ENCODE data around the gene PTPN13. TPM values are rescaled to one million over a fixed set of nuclear protein-coding genes. Genes with fewer than 3 reads are reported as not detected.

Gene PTPN13
- total RNA-seq, 2 donors from 2014 or later, result 9.1 to 26.7 TPM

GRCh38 chr4:86608757-86609375, 14.8 kb downstream of the PTPN13 start:
- Histone ChIP-seq H3K4me3 (no peak overlapping the region), H3K27ac (no peak overlapping the region), H3K9me3 (no peaks in the 10 kb centered on the region), H3K36me3 (replicated peaks in 1 of 2; ENCODE audit: insufficient read depth in 1 of 2, low read depth in 2 of 2) (no peaks in the 10 kb centered on the region), H3K27me3 (no peaks in the 10 kb centered on the region), H3K4me1 (no peaks in the 10 kb centered on the region)
- ATAC-seq, result no peak
- intact Hi-C loops (cut with DNase I), result no loop called here
- no peak for DNase-seq
- WGBS, 2 donors, result 45 to 77% methylated on average over 2 of the region's 2 CpGs
- TF ChIP-seq POLR2A (IDR thresholded peaks at IDR 0.05) (no peak), CTCF (IDR thresholded peaks at IDR 0.05) (no peak)

GRCh38 chr4:86611757-86612156, 17.6 kb downstream of the PTPN13 start:
- H3K27ac ChIP-seq, result no peak overlapping the region
- H3K27me3 ChIP-seq, result no peaks in the 10 kb centered on the region
- ATAC-seq, result no peak
- H3K9me3 ChIP-seq, result no peaks in the 10 kb centered on the region
- no peak for DNase-seq
- intact Hi-C loops (cut with DNase I), result no loop called here
- no peaks in the 10 kb centered on the region for H3K36me3 ChIP-seq (replicated peaks in 1 of 2; ENCODE audit: insufficient read depth in 1 of 2, low read depth in 2 of 2)
- no peaks in the 10 kb centered on the region for H3K4me1 ChIP-seq
- 88 to 98% methylated on average over 2 of the region's 2 CpGs for WGBS, 2 donors
- TF ChIP-seq CTCF (IDR thresholded peaks at IDR 0.05) (no peak), POLR2A (IDR thresholded peaks at IDR 0.05) (no peak)
- no peak overlapping the region for H3K4me3 ChIP-seq

- ATAC-seq (no peak), DNase-seq (no peak)
- Histone ChIP-seq H3K4me3 (no peak overlapping the region), H3K4me1 (no peaks in the 10 kb centered on the region), H3K27ac (no peak overlapping the region), H3K9me3 (no peaks in the 10 kb centered on the region), H3K36me3 (replicated peaks in 1 of 2; ENCODE audit: insufficient read depth in 1 of 2, low read depth in 2 of 2) (no peaks in the 10 kb centered on the region), H3K27me3 (no peaks in the 10 kb centered on the region)
- TF ChIP-seq CTCF (IDR thresholded peaks at IDR 0.05), result no peak
- TF ChIP-seq POLR2A (IDR thresholded peaks at IDR 0.05), result no peak
- intact Hi-C loops (cut with DNase I), result no loop called here
- 68 to 75% methylated on average over 2 of the region's 2 CpGs for WGBS, 2 donors
Observed at GRCh38 chr4:86613734-86614133, 19.6 kb downstream of the PTPN13 start.

GRCh38 chr4:86614865-86615264, 20.8 kb downstream of the PTPN13 start:
- H3K27ac ChIP-seq, result no peak overlapping the region
- DNase-seq (no peak), ATAC-seq (no peak)
- TF ChIP-seq POLR2A (IDR thresholded peaks at IDR 0.05) (no peak), CTCF (IDR thresholded peaks at IDR 0.05) (no peak)
- intact Hi-C loops (cut with DNase I), result no loop called here
- H3K27me3 ChIP-seq, result no peaks in the 10 kb centered on the region
- 56 to 63% methylated on average over 3 of the region's 3 CpGs for WGBS, 2 donors
- no peak overlapping the region for H3K4me3 ChIP-seq
- H3K36me3 ChIP-seq (replicated peaks in 1 of 2; ENCODE audit: insufficient read depth in 1 of 2, low read depth in 2 of 2), result no peaks in the 10 kb centered on the region
- no peaks in the 10 kb centered on the region for H3K9me3 ChIP-seq
- H3K4me1 ChIP-seq, result peaks cover 5% of the 10 kb centered on the region

- Histone ChIP-seq H3K27ac (no peak overlapping the region), H3K27me3 (no peaks in the 10 kb centered on the region), H3K4me1 (peaks cover 5% of the 10 kb centered on the region), H3K9me3 (no peaks in the 10 kb centered on the region), H3K4me3 (no peak overlapping the region), H3K36me3 (replicated peaks in 1 of 2; ENCODE audit: insufficient read depth in 1 of 2, low read depth in 2 of 2) (no peaks in the 10 kb centered on the region)
- DNase-seq, result no peak
- no peak for ATAC-seq
- WGBS, 2 donors, result 80 to 89% methylated on average over 1 of the region's 1 CpG
- TF ChIP-seq POLR2A (IDR thresholded peaks at IDR 0.05) (no peak), CTCF (IDR thresholded peaks at IDR 0.05) (no peak)
- intact Hi-C loops (cut with DNase I), result no loop called here
Observed at GRCh38 chr4:86615501-86615900, 21.4 kb downstream of the PTPN13 start.
